GM12864 (cell line): ENCODE measurements around the gene SLC22A2.

ENCODE experiments used
- DNase-seq: peaks from one replicate; pipeline ENCODE4 v3.0.0-alpha.2; 2011; ENCODE audit warnings: low read depth
- H3K4me3 ChIP-seq: 2 replicates; pipeline ENCODE4 v1.5.1; 2011; ENCODE audit warnings: mild to moderate bottlenecking, low read depth, low read length, control low read depth
- CTCF ChIP-seq: IDR thresholded peaks from 2 replicates; pipeline ENCODE4 v1.5.1; 2011; ENCODE audit warnings: low read depth, mild to moderate bottlenecking, moderate library complexity, low read length, control low read depth, inconsistent platforms; ENCODE audit errors: missing control alignments

Gene SLC22A2

GRCh38 chr6:160226118-160226591 is 32.5 kb downstream of the SLC22A2 start:
- DNase-seq, result peak; percentile 27
- no peak for TF ChIP-seq CTCF
- no peak overlapping the region for H3K4me3 ChIP-seq

- no peak for DNase-seq
- no peak for TF ChIP-seq CTCF
- H3K4me3 ChIP-seq, result no peak overlapping the region
Measured at GRCh38 chr6:160224639-160225237, 33.9 kb downstream of the SLC22A2 start.

- no peak for DNase-seq
- no peak overlapping the region for H3K4me3 ChIP-seq
- TF ChIP-seq CTCF, result no peak
Measured at GRCh38 chr6:160222491-160222890, 36.1 kb downstream of the SLC22A2 start.

GRCh38 chr6:160221918-160222317 is 36.7 kb downstream of the SLC22A2 start:
- no peak for DNase-seq
- no peak overlapping the region for H3K4me3 ChIP-seq
- TF ChIP-seq CTCF, result no peak

- peak; percentile 8 for TF ChIP-seq CTCF
- DNase-seq, result no peak
Measured at GRCh38 chr6:160221423-160221822, 37.2 kb downstream of the SLC22A2 start.

GRCh38 chr6:160218810-160219209 is 39.8 kb downstream of the SLC22A2 start:
- H3K4me3 ChIP-seq, result no peak overlapping the region
- TF ChIP-seq CTCF, result no peak
- no peak for DNase-seq

More at GRCh38 chr6:160221423-160221822, 37.2 kb downstream of the SLC22A2 start:
- H3K4me3 ChIP-seq, result no peak overlapping the region

- no peak overlapping the region for H3K4me3 ChIP-seq
- TF ChIP-seq CTCF, result no peak
- no peak for DNase-seq
Measured at GRCh38 chr6:160217863-160218262, 40.8 kb downstream of the SLC22A2 start.
